ENCODE results near the gene FBXL7. TPM values are rescaled to one million over a fixed set of nuclear protein-coding genes. Genes with fewer than 3 reads are reported as not detected.

Gene FBXL7
- total and polyA plus RNA-seq, 2 experiments from 2014 or later = 4.5 to 15.2 TPM

- no peak for ATAC-seq
- Mint-ChIP-seq H3K9me3 (peaks cover 25% of the 10 kb centered on the region), H3K27me3 (ENCODE audit: insufficient read depth, low read depth, poor library complexity) (no peaks in the 10 kb centered on the region), H3K36me3 (ENCODE audit: low read depth) (peaks cover 20% of the 10 kb centered on the region), H3K4me1 (peaks cover 15% of the 10 kb centered on the region), H3K4me3 (no peak overlapping the region), H3K27ac (peak overlapping the region; percentile 55; the same call in 1 of the 2 replicates)
- Histone ChIP-seq H3K9me2 (ENCODE audit: insufficient read depth) (0 out of 2 replicates have a peak, but pooled peaks cover 3% of the 10 kb centered on the region), H4K20me1 (replicated peaks; ENCODE audit: insufficient read depth) (peaks cover 6% of the 10 kb centered on the region; the same call in 1 of the 2 replicates), H3K27ac (ENCODE audit: low read depth) (no peak overlapping the region), H3K4me3 (no peak overlapping the region), H3F3A (replicated peaks; ENCODE audit: low read depth) (no peaks in the 10 kb centered on the region), H2AFZ (no peak overlapping the region), H3K79me2 (replicated peaks; ENCODE audit: insufficient read depth) (peaks cover 4% of the 10 kb centered on the region; the same call in 1 of the 2 replicates), H3K4me1 (ENCODE audit: insufficient read depth) (0 out of 2 replicates have a peak, but pooled peaks cover 14% of the 10 kb centered on the region), H3K27me3 (ENCODE audit: insufficient read depth) (no peaks in the 10 kb centered on the region), H3K4me2 (no peak overlapping the region), H3K36me3 (ENCODE audit: insufficient read depth) (no peaks in the 10 kb centered on the region)
- TF ChIP-seq CTCF (conservative IDR thresholded peaks at IDR 0.05; ENCODE audit: low read depth in 2 of 2) (no peak), CREB1 (CRISPR knock-in tag; IDR thresholded peaks at IDR 0.05; ENCODE audit: low read depth) (no peak)
- no peak for DNase-seq (ENCODE audit: low spot score)
Measured at GRCh38 chr5:15746833-15747232, 246.9 kb downstream of the FBXL7 start.

GRCh38 chr5:15748266-15748665 is 248.3 kb downstream of the FBXL7 start:
- Mint-ChIP-seq H3K9me3 (peaks cover 16% of the 10 kb centered on the region), H3K4me1 (peaks cover 25% of the 10 kb centered on the region), H3K4me3 (no peak overlapping the region), H3K27ac (peak overlapping the region; percentile 4; the same call in 1 of the 2 replicates), H3K27me3 (ENCODE audit: insufficient read depth, low read depth, poor library complexity) (no peaks in the 10 kb centered on the region), H3K36me3 (ENCODE audit: low read depth) (peaks cover 13% of the 10 kb centered on the region)
- DNase-seq (ENCODE audit: low spot score) (no peak), ATAC-seq (no peak)
- H2AFZ ChIP-seq = no peak overlapping the region
- H3K27me3 ChIP-seq (ENCODE audit: insufficient read depth) = no peaks in the 10 kb centered on the region
- H3K4me2 ChIP-seq = no peak overlapping the region
- H4K20me1 ChIP-seq (replicated peaks; ENCODE audit: insufficient read depth) = peaks cover 6% of the 10 kb centered on the region; the same call in 1 of the 2 replicates
- no peaks in the 10 kb centered on the region for H3K36me3 ChIP-seq (ENCODE audit: insufficient read depth)
- H3K9me2 ChIP-seq (ENCODE audit: insufficient read depth) = 0 out of 2 replicates have a peak, but pooled peaks cover 3% of the 10 kb centered on the region
- H3K4me3 ChIP-seq = no peak overlapping the region
- no peaks in the 10 kb centered on the region for H3F3A ChIP-seq (replicated peaks; ENCODE audit: low read depth)
- no peak overlapping the region for H3K27ac ChIP-seq (ENCODE audit: low read depth)
- H3K4me1 ChIP-seq (ENCODE audit: insufficient read depth) = 0 out of 2 replicates have a peak, but pooled peaks cover 16% of the 10 kb centered on the region
- peaks cover 11% of the 10 kb centered on the region; the same call in 1 of the 2 replicates for H3K79me2 ChIP-seq (replicated peaks; ENCODE audit: insufficient read depth)
- no peak for TF ChIP-seq ZNF462 (CRISPR knock-in tag; IDR thresholded peaks at IDR 0.05)
- TF ChIP-seq REST (IDR thresholded peaks at IDR 0.05; ENCODE audit: unreplicated experiment) = no peak
- TF ChIP-seq POLR2AphosphoS5 (IDR thresholded peaks at IDR 0.05; ENCODE audit: low read depth) = no peak
- TF ChIP-seq ZNF114 (CRISPR knock-in tag; IDR thresholded peaks at IDR 0.05) = no peak
- TF ChIP-seq JUNB (IDR thresholded peaks at IDR 0.05; ENCODE audit: unreplicated experiment) = no peak
- TF ChIP-seq NANOG (IDR thresholded peaks at IDR 0.05; ENCODE audit: borderline replicate concordance) = no peak
- TF ChIP-seq CREB1 (CRISPR knock-in tag; IDR thresholded peaks at IDR 0.05; ENCODE audit: low read depth) = no peak
